Right atrium auricular region (tissue), 2 donors: ENCODE data around the gene KRTAP10-9. TPM values are rescaled to one million over a fixed set of nuclear protein-coding genes. Genes with fewer than 3 reads are reported as not detected.

Experiments
- DNase-seq: peaks from one replicate; pipeline ENCODE4 v3.0.0-alpha.2; 2019; ENCODE audit warnings: low spot score
- H3K27ac ChIP-seq, 2 donors: fragments of 200-600 bp; sonication (generic); 1 replicate in 1 of 2; 2 replicates in 1 of 2; pipeline ENCODE4 v1.5.1; 2016 to 2019
- H3K27me3 ChIP-seq, 2 donors: fragments of 200-600 bp; sonication (generic); one replicate each; pipeline versions ENCODE4 v1.5.1 to v1.6.0; 2017 to 2019
- H3K36me3 ChIP-seq: fragments of 200-600 bp; sonication (generic); one replicate; pipeline ENCODE4 v1.5.1; 2016
- H3K4me1 ChIP-seq, 2 donors: fragments of 200-600 bp; sonication (generic); one replicate each; pipeline versions ENCODE4 v1.5.1 to v1.6.0; 2017 to 2019
- H3K4me3 ChIP-seq, 2 donors: fragments of 200-600 bp; sonication (generic); 1 replicate in 1 of 2; 2 replicates in 1 of 2; pipeline ENCODE4 v1.5.1; 2017 to 2019; ENCODE audit warnings: mild to moderate bottlenecking in 1 of 2, moderate library complexity in 1 of 2
- H3K9me3 ChIP-seq, 2 donors: fragments of 200-600 bp; sonication (generic); one replicate each; pipeline ENCODE4 v1.5.1; 2019
- CTCF ChIP-seq, 2 donors: fragments of 200-600 bp; sonication (generic); IDR thresholded peaks; one replicate each; pipeline ENCODE4 v1.5.1; 2019; ENCODE audit warnings: antibody characterized with exemption in 2 of 2
- total RNA-seq, 2 donors: library from RNA; depleted of rRNA; stranded (reverse); fragments of >200 nt; gene quantifications; one replicate each; pipeline ENCODE4 v1.1.0, GENCODE V29; 2016

KRTAP10-9 gene
- total RNA-seq, 2 donors from 2014 or later: not detected

GRCh38 chr21:44617071-44617501 lies 9.8 kb upstream of the KRTAP10-9 start:
- Histone ChIP-seq H3K36me3 (no peaks in the 10 kb centered on the region), H3K27me3 (no peaks in the 10 kb centered on the region), H3K9me3 (no peaks in the 10 kb centered on the region), H3K4me3 (no peak overlapping the region), H3K27ac (no peak overlapping the region), H3K4me1 (no peaks in the 10 kb centered on the region)
- peak; percentile 53 for DNase-seq
- no peak for TF ChIP-seq CTCF (IDR thresholded peaks at IDR 0.05)

GRCh38 chr21:44618504-44618903 lies 8.4 kb upstream of the KRTAP10-9 start:
- peak in 1 of 2 donors; percentile 37 for TF ChIP-seq CTCF (IDR thresholded peaks at IDR 0.05)
- peak; percentile 58 for DNase-seq
- Histone ChIP-seq H3K27me3 (no peaks in the 10 kb centered on the region), H3K36me3 (no peaks in the 10 kb centered on the region), H3K4me1 (no peaks in the 10 kb centered on the region), H3K9me3 (peaks cover 0 to 6% of the 10 kb centered on the region in 2 donors), H3K27ac (no peak overlapping the region), H3K4me3 (no peak overlapping the region)

- no peaks in the 10 kb centered on the region for H3K27me3 ChIP-seq
- TF ChIP-seq CTCF (IDR thresholded peaks at IDR 0.05): no peak
- H3K27ac ChIP-seq: no peak overlapping the region
- H3K36me3 ChIP-seq: no peaks in the 10 kb centered on the region
- DNase-seq: peak; percentile 36
- no peaks in the 10 kb centered on the region for H3K4me1 ChIP-seq
- H3K4me3 ChIP-seq: no peak overlapping the region
- peaks cover 0 to 10% of the 10 kb centered on the region in 2 donors for H3K9me3 ChIP-seq
These were observed 8.0 kb upstream of the KRTAP10-9 start for GRCh38 chr21:44618909-44619308.

GRCh38 chr21:44619886-44620285 lies 7.0 kb upstream of the KRTAP10-9 start:
- Histone ChIP-seq H3K36me3 (no peaks in the 10 kb centered on the region), H3K27me3 (no peaks in the 10 kb centered on the region), H3K4me3 (no peak overlapping the region), H3K9me3 (peaks cover 0 to 20% of the 10 kb centered on the region in 2 donors), H3K4me1 (no peaks in the 10 kb centered on the region), H3K27ac (no peak overlapping the region)
- DNase-seq: no peak
- TF ChIP-seq CTCF (IDR thresholded peaks at IDR 0.05): no peak

GRCh38 chr21:44623575-44623974 lies 3.3 kb upstream of the KRTAP10-9 start:
- Histone ChIP-seq H3K27ac (no peak overlapping the region), H3K4me3 (no peak overlapping the region), H3K27me3 (no peaks in the 10 kb centered on the region), H3K4me1 (no peaks in the 10 kb centered on the region), H3K36me3 (no peaks in the 10 kb centered on the region), H3K9me3 (peaks cover 0 to 20% of the 10 kb centered on the region in 2 donors)
- no peak for TF ChIP-seq CTCF (IDR thresholded peaks at IDR 0.05)
- no peak for DNase-seq

GRCh38 chr21:44625756-44626155 lies 1.1 kb upstream of the KRTAP10-9 start:
- peak; percentile 46 for DNase-seq
- Histone ChIP-seq H3K4me3 (no peak overlapping the region), H3K9me3 (peaks cover 0 to 29% of the 10 kb centered on the region in 2 donors), H3K36me3 (no peaks in the 10 kb centered on the region), H3K4me1 (no peaks in the 10 kb centered on the region), H3K27ac (no peak overlapping the region), H3K27me3 (no peaks in the 10 kb centered on the region)
- no peak for TF ChIP-seq CTCF (IDR thresholded peaks at IDR 0.05)
